ENCODE measurements around the gene MCM6.
"Not testable (repeated sequence)": the region's sequence is repeated elsewhere in the genome, so short reads cannot be mapped to it uniquely, and the experiment has no call there.

MCM6 gene

GRCh38 chr2:135821190-135821589, 55.1 kb downstream of the MCM6 start:
- DNase-seq (ENCODE audit: low spot score): no peak

- no peak for DNase-seq (ENCODE audit: low spot score)
Measured at GRCh38 chr2:135820003-135820618, 56.1 kb downstream of the MCM6 start.

GRCh38 chr2:135818937-135819610, 57.2 kb downstream of the MCM6 start:
- DNase-seq (ENCODE audit: low spot score): peak; percentile 22

- no peak for DNase-seq (ENCODE audit: low spot score)
Measured at GRCh38 chr2:135817951-135818350, 58.3 kb downstream of the MCM6 start.

- DNase-seq (ENCODE audit: low spot score): no peak
Measured at GRCh38 chr2:135817466-135817865, 58.8 kb downstream of the MCM6 start.

- no peak for DNase-seq (ENCODE audit: low spot score)
Measured at GRCh38 chr2:135815269-135815668, 61.0 kb downstream of the MCM6 start.

- no peak for DNase-seq (ENCODE audit: low spot score)
Measured at GRCh38 chr2:135812907-135813511, 63.2 kb downstream of the MCM6 start.

GRCh38 chr2:135807874-135808273, 68.4 kb downstream of the MCM6 start:
- DNase-seq (ENCODE audit: low spot score): not testable (repeated sequence)

GRCh38 chr2:135803278-135803677, 73.0 kb downstream of the MCM6 start:
- no peak for DNase-seq (ENCODE audit: low spot score)

GRCh38 chr2:135802350-135802749, 73.9 kb downstream of the MCM6 start:
- no peak for DNase-seq (ENCODE audit: low spot score)

- no peak for DNase-seq (ENCODE audit: low spot score)
Measured at GRCh38 chr2:135800513-135801460, 75.5 kb downstream of the MCM6 start.

GRCh38 chr2:135799738-135800137, 76.5 kb downstream of the MCM6 start:
- no peak for DNase-seq (ENCODE audit: low spot score)

GRCh38 chr2:135798762-135799161, 77.5 kb downstream of the MCM6 start:
- DNase-seq (ENCODE audit: low spot score): no peak

GRCh38 chr2:135798275-135798705, 78.0 kb downstream of the MCM6 start:
- no peak for DNase-seq (ENCODE audit: low spot score)

GRCh38 chr2:135797497-135798274, 78.6 kb downstream of the MCM6 start:
- DNase-seq (ENCODE audit: low spot score): peak; percentile 75

- no peak for DNase-seq (ENCODE audit: low spot score)
Measured at GRCh38 chr2:135796606-135797005, 79.6 kb downstream of the MCM6 start.

GRCh38 chr2:135795641-135796040, 80.6 kb downstream of the MCM6 start:
- DNase-seq (ENCODE audit: low spot score): not testable (repeated sequence)

- DNase-seq (ENCODE audit: low spot score): no peak
Measured at GRCh38 chr2:135792401-135793150, 83.7 kb downstream of the MCM6 start.

GRCh38 chr2:135791418-135792190, 84.6 kb downstream of the MCM6 start:
- no peak for DNase-seq (ENCODE audit: low spot score)

- no peak for DNase-seq (ENCODE audit: low spot score)
Measured at GRCh38 chr2:135790423-135790822, 85.8 kb downstream of the MCM6 start.
